DND-41 (cell line): Measurements from ENCODE around the gene RNF213.

Experiments used
- ATAC-seq: fragments of 200-7000 bp; cut with Tn5 transposase; 3 replicates; pipeline ENCODE4 v1.9.1; 2021; ENCODE audit warnings: low read depth; ENCODE audit not compliant: insufficient read depth
- DNase-seq: peaks from one replicate; pipeline ENCODE4 v3.0.0-alpha.2; 2020
- H2AFZ ChIP-seq: 2 replicates; pipeline ENCODE4 v1.6.0; 2012; ENCODE audit warnings: low read depth, low read length
- H3K27ac ChIP-seq: 2 replicates; pipeline ENCODE4 v1.5.1; 2012; ENCODE audit warnings: low read length, inconsistent platforms
- H3K27me3 ChIP-seq: fragments of 200-600 bp; sonication (generic); 2 replicates; pipeline ENCODE4 v1.6.0; 2012; ENCODE audit warnings: low read length, mild to moderate bottlenecking, inconsistent platforms; ENCODE audit not compliant: insufficient read depth, poor library complexity
- H3K36me3 ChIP-seq: 2 replicates; pipeline ENCODE4 v1.5.1; 2012; ENCODE audit warnings: low read length, inconsistent platforms; ENCODE audit not compliant: insufficient read depth
- H3K4me1 ChIP-seq: 2 replicates; pipeline ENCODE4 v1.5.1; 2012; ENCODE audit warnings: mild to moderate bottlenecking, low read length; ENCODE audit not compliant: insufficient read depth
- H3K4me2 ChIP-seq: 2 replicates; pipeline ENCODE4 v1.6.0; 2012; ENCODE audit warnings: mild to moderate bottlenecking, moderate library complexity, low read length, inconsistent platforms; ENCODE audit not compliant: insufficient read depth
- H3K4me3 ChIP-seq, 2 experiments: fragments of 200-600 bp in 1 of 2; shearing (Covaris generic) in 1 of 2; 2 replicates each; pipeline ENCODE4 v1.5.1; 2012 to 2016; ENCODE audit warnings: inconsistent platforms in 2 of 2, low read length in 2 of 2, mild to moderate bottlenecking in 2 of 2, low read depth in 1 of 2, moderate library complexity in 1 of 2
- H3K79me2 ChIP-seq: 2 replicates; pipeline ENCODE4 v1.6.0; 2012; ENCODE audit warnings: low read length, inconsistent platforms; ENCODE audit not compliant: insufficient read depth
- H3K9ac ChIP-seq: 2 replicates; pipeline ENCODE4 v1.6.0; 2012; ENCODE audit warnings: low read depth, mild to moderate bottlenecking, inconsistent platforms, low read length, moderate library complexity
- H3K9me3 ChIP-seq: 2 replicates; pipeline ENCODE4 v1.5.1; 2012; ENCODE audit warnings: low read length, moderate library complexity, mild to moderate bottlenecking, inconsistent platforms; ENCODE audit not compliant: insufficient read depth, severe bottlenecking
- H4K20me1 ChIP-seq: 2 replicates; pipeline ENCODE4 v1.6.0; 2012; ENCODE audit warnings: low read length; ENCODE audit not compliant: insufficient read depth
- CTCF ChIP-seq: IDR thresholded peaks from 2 replicates; pipeline ENCODE4 v1.5.1; 2012; ENCODE audit warnings: borderline replicate concordance, low read length, moderate library complexity, mild to moderate bottlenecking; ENCODE audit not compliant: poor library complexity, severe bottlenecking; ENCODE audit errors: extremely low read depth
- EZH2 ChIP-seq: IDR thresholded peaks from 3 replicates; pipeline ENCODE4 v1.6.1; 2012; ENCODE audit warnings: borderline replicate concordance, low read depth, mild to moderate bottlenecking, moderate library complexity, low read length, inconsistent platforms; ENCODE audit not compliant: severe bottlenecking

The RNF213 gene

GRCh38 chr17:80244871-80245509, 15.7 kb upstream of the RNF213 start:
- no peaks in the 10 kb centered on the region for H4K20me1 ChIP-seq
- H3K4me2 ChIP-seq: no peak overlapping the region
- no peak overlapping the region for H2AFZ ChIP-seq
- H3K27me3 ChIP-seq: no peaks in the 10 kb centered on the region
- H3K9ac ChIP-seq: no peak overlapping the region
- no peak overlapping the region for H3K27ac ChIP-seq
- no peaks in the 10 kb centered on the region for H3K4me1 ChIP-seq
- no peak for ATAC-seq
- DNase-seq: no peak
- H3K36me3 ChIP-seq: no peaks in the 10 kb centered on the region
- TF ChIP-seq CTCF (no peak), EZH2 (no peak)
- H3K79me2 ChIP-seq: no peaks in the 10 kb centered on the region
- no peaks in the 10 kb centered on the region for H3K9me3 ChIP-seq
- no peak overlapping the region for H3K4me3 ChIP-seq

- H3K4me2 ChIP-seq: no peak overlapping the region
- no peak overlapping the region for H2AFZ ChIP-seq
- no peaks in the 10 kb centered on the region for H3K9me3 ChIP-seq
- no peaks in the 10 kb centered on the region for H3K27me3 ChIP-seq
- H3K4me3 ChIP-seq: no peak overlapping the region
- no peaks in the 10 kb centered on the region for H4K20me1 ChIP-seq
- TF ChIP-seq CTCF: no peak
- no peak for TF ChIP-seq EZH2
- DNase-seq: no peak
- ATAC-seq: no peak
- H3K9ac ChIP-seq: no peak overlapping the region
- H3K79me2 ChIP-seq: no peaks in the 10 kb centered on the region
- H3K4me1 ChIP-seq: no peaks in the 10 kb centered on the region
- no peak overlapping the region for H3K27ac ChIP-seq
- H3K36me3 ChIP-seq: no peaks in the 10 kb centered on the region
These were observed 14.9 kb upstream of the RNF213 start for GRCh38 chr17:80245566-80246265.

- no peak for DNase-seq
- no peak overlapping the region for H3K27ac ChIP-seq
- no peak overlapping the region for H3K4me3 ChIP-seq
- no peaks in the 10 kb centered on the region for H3K4me1 ChIP-seq
- no peak for ATAC-seq
- no peak overlapping the region for H3K9ac ChIP-seq
- H4K20me1 ChIP-seq: no peaks in the 10 kb centered on the region
- H2AFZ ChIP-seq: no peak overlapping the region
- no peak overlapping the region for H3K4me2 ChIP-seq
- no peaks in the 10 kb centered on the region for H3K36me3 ChIP-seq
- no peaks in the 10 kb centered on the region for H3K79me2 ChIP-seq
- H3K27me3 ChIP-seq: no peaks in the 10 kb centered on the region
- no peaks in the 10 kb centered on the region for H3K9me3 ChIP-seq
- no peak for TF ChIP-seq CTCF
- TF ChIP-seq EZH2: no peak
These were observed 14.4 kb upstream of the RNF213 start for GRCh38 chr17:80246266-80246681.
